GM18502 (cell line): Measurements from ENCODE around the gene RCC1.
"Not testable (repeated sequence)": the region's sequence is repeated elsewhere in the genome, so short reads cannot be mapped to it uniquely, and the experiment has no call there.

Experiments
- ATAC-seq: cut with Tn5 transposase; IDR thresholded peaks from one replicate; pipeline ENCODE4 v1.9.1; 2021; ENCODE audit warnings: mild to moderate bottlenecking; ENCODE audit not compliant: unreplicated experiment, poor library complexity

Gene RCC1

DNA sequence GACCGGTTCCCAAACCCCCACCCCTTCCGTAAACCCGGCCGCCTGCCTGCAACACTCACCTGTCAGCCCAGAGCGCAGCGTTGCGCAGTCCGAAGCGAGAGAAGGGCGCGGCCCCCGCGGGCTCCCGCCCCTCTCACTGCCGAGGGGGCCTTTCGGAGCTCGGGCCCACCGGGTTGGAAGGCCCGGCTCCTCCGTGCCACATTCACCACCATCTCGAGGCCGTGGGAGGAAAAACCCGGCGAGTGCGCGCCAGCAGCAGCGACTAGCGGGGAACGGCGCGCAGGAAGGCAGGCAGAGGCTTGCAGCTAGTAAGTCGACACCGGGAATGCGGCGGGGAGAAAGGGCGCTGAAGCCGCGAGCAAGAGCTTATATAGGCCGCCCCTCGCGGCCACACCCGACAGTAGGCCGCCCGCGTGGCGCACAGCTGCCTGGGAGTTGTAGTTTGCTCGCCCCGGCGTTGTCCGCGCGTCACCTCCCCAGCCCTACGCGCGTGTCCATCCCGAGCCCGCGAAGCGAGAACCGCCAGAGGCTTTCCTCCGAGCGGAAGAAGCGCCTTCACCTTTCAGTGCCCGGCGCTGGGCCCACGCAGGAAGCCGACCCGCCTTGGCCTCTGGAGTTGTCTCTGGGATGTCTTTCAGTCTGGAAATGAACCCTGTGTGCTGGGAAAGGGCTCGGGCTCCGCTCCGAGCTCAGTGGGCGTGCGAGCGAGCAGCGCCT lies 75.8 kb downstream of the RCC1 start:
- ATAC-seq, result peak; percentile 85

DNA sequence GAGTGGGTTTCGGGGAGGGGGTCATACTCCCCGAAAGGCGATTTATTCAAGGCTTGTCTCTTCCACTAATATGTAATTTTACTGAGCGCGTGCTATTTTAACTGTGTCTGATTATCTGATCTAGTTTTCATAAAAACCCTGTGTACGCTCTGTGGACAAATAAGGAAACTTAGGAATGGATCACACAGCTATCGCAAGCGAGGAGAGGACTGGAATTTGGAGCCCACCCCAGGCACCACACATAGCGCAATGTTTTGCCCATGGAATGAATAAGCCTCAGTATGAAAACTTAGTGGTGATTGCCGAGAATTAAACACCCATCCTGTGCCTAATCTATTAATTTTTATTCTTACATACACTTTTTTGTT lies 76.4 kb downstream of the RCC1 start:
- no peak for ATAC-seq

DNA sequence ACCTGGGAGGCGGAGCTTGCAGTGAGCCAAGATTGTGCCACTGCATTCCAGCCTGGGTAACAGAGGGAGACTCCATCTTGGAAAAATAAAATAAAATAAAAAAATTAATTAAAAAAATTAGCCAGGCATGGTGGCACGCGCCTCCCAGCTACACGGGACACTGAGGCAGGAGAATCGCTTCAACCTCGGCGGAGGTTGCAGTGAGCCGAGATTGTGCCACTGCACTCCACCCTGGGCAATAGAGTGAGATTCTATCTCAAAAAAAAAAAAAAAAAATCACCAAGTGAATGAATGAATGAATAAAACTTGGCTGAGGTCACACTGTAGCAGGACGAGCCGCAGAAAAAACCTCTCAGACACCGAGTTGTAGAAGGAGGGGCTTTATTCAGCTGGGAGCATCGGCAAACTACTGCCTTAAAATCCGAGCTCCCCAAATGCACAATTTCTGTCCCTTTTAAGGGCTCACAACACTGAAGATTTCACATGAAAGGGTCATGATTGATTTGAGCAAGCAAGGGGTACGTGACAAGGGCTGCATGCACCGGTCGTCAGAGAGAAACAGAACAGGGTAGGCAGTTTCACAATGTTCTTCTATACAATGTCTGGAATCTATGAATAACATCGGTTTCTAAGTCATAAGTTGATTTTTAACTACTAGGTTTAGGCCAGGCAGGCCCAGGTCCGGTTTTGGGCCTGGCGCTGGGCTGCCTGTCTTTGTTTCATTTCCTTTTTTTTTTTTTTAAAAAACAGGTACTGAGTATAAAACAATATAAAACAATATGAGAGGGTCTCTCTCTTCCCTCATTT lies 80.9 kb downstream of the RCC1 start:
- not testable (repeated sequence) for ATAC-seq
